HEK293T (cell line): Measurements from ENCODE around the gene SEMA4F.
A peak's percentile ranks its signal among the peaks of the same experiment; 100 is the strongest.

ENCODE experiments used
- CTCF ChIA-PET: fragments of 350-600 bp; formaldehyde crosslinking; extraction: SDS; loops from one replicate; lab custom pipeline; 2021; ENCODE audit warnings: antibody characterized with exemption, inconsistent platforms; lab: Yijun Ruan, JAX
- POLR2A ChIA-PET: fragments of 350-600 bp; formaldehyde crosslinking; extraction: SDS; loops from one replicate; lab custom pipeline; 2020; ENCODE audit warnings: antibody characterized with exemption, inconsistent platforms; lab: Yijun Ruan, JAX
- DNase-seq: peaks from one replicate; pipeline ENCODE4 v3.0.0; 2012; ENCODE audit warnings: mixed read lengths; ENCODE audit errors: extremely low spot score
- ARNT ChIP-seq: fragments of 450-650 bp; IDR thresholded peaks from 2 replicates; pipeline ENCODE4 v1.6.1; 2017; ENCODE audit warnings: mild to moderate bottlenecking
- BHLHE40 ChIP-seq: fragments of 450-650 bp; IDR thresholded peaks from 2 replicates; pipeline ENCODE4 v1.6.1; 2016; ENCODE audit warnings: mild to moderate bottlenecking, moderate library complexity, borderline replicate concordance
- CTBP1 ChIP-seq: fragments of 450-650 bp; IDR thresholded peaks from 2 replicates; pipeline ENCODE4 v1.6.1; 2016; ENCODE audit warnings: borderline replicate concordance
- ELF4 ChIP-seq: fragments of 450-650 bp; IDR thresholded peaks from 2 replicates; pipeline ENCODE4 v1.6.1; 2017; ENCODE audit warnings: antibody characterized with exemption
- FOXA1 ChIP-seq: fragments of 450-650 bp; IDR thresholded peaks from 2 replicates; pipeline ENCODE4 v1.6.1; 2016; ENCODE audit warnings: mild to moderate bottlenecking
- FOXK2 ChIP-seq: fragments of 450-650 bp; IDR thresholded peaks from 2 replicates; pipeline ENCODE4 v1.6.1; 2016; ENCODE audit warnings: mild to moderate bottlenecking
- FOXM1 ChIP-seq: fragments of 450-650 bp; IDR thresholded peaks from 2 replicates; pipeline ENCODE4 v1.6.1; 2017; ENCODE audit warnings: mild to moderate bottlenecking, borderline replicate concordance
- HDGF ChIP-seq: fragments of 450-650 bp; IDR thresholded peaks from 2 replicates; pipeline ENCODE4 v1.6.1; 2017; ENCODE audit warnings: antibody characterized with exemption, borderline replicate concordance
- L3MBTL2 ChIP-seq: fragments of 450-650 bp; conservative IDR thresholded peaks from 2 replicates; pipeline ENCODE4 v1.6.1; 2016; ENCODE audit warnings: mild to moderate bottlenecking
- LEF1 ChIP-seq: fragments of 450-650 bp; IDR thresholded peaks from 2 replicates; pipeline ENCODE4 v1.6.1; 2017; ENCODE audit warnings: mild to moderate bottlenecking, borderline replicate concordance
- NFRKB ChIP-seq: fragments of 450-650 bp; IDR thresholded peaks from 2 replicates; pipeline ENCODE4 v1.6.1; 2016; ENCODE audit warnings: mild to moderate bottlenecking, moderate library complexity
- PKNOX1 ChIP-seq: fragments of 450-650 bp; IDR thresholded peaks from 2 replicates; pipeline ENCODE4 v1.6.1; 2016
- SP1 ChIP-seq: fragments of 450-650 bp; IDR thresholded peaks from 2 replicates; pipeline ENCODE4 v1.6.1; 2017
- SUZ12 ChIP-seq: fragments of 450-650 bp; IDR thresholded peaks from 2 replicates; pipeline ENCODE4 v1.6.1; 2016; ENCODE audit warnings: mild to moderate bottlenecking
- TARDBP ChIP-seq: fragments of 450-650 bp; IDR thresholded peaks from 2 replicates; pipeline ENCODE4 v1.6.1; 2016
- ZNF384 ChIP-seq: fragments of 450-650 bp; IDR thresholded peaks from 2 replicates; pipeline ENCODE4 v1.6.1; 2016

The SEMA4F gene

GRCh38 chr2:74715081-74715791, 61.2 kb downstream of the SEMA4F start:
- ChIA-PET POLR2A (no interaction called here), CTCF (interaction anchor here (0.6 to 2.1 kb wide), 6 partner anchors 13 to 528 kb away, joined by 3 to 5 read pairs (median 4); no protein-coding TSS in a partner anchor)
- DNase-seq: peak; percentile 88
- TF ChIP-seq NFRKB (no peak), ELF4 (no peak), TARDBP (no peak), ARNT (no peak), LEF1 (no peak), PKNOX1 (0 out of 2 replicates have a peak, but pooled peaks have one; percentile 5), FOXM1 (no peak), CTBP1 (no peak), BHLHE40 (no peak), ZNF384 (no peak), L3MBTL2 (peak; percentile 55), SUZ12 (no peak)

- ChIA-PET POLR2A (no interaction called here), CTCF (interaction anchor here (0.6 to 1.0 kb wide), 2 partner anchors 152 to 528 kb away, joined by 3 to 5 read pairs; no protein-coding TSS in a partner anchor)
- no peak for DNase-seq
- TF ChIP-seq FOXA1 (no peak), L3MBTL2 (no peak), PKNOX1 (no peak), FOXK2 (no peak), TARDBP (no peak), ELF4 (no peak), SP1 (no peak), ARNT (no peak), CTBP1 (no peak), HDGF (no peak), FOXM1 (no peak), NFRKB (no peak), BHLHE40 (no peak), LEF1 (no peak), ZNF384 (no peak)
Measured at GRCh38 chr2:74715880-74716279, 61.8 kb downstream of the SEMA4F start.

GRCh38 chr2:74719066-74719465, 65.0 kb downstream of the SEMA4F start:
- DNase-seq: no peak
- POLR2A ChIA-PET: no interaction called here
- no peak for TF ChIP-seq ZNF384
- no peak for TF ChIP-seq PKNOX1
- TF ChIP-seq FOXA1: no peak
- no peak for TF ChIP-seq TARDBP
- no peak for TF ChIP-seq SP1
- TF ChIP-seq SUZ12: no peak
- TF ChIP-seq NFRKB: no peak
- no peak for TF ChIP-seq HDGF
- TF ChIP-seq LEF1: no peak
- no peak for TF ChIP-seq ARNT
- no peak for TF ChIP-seq CTBP1
- no peak for TF ChIP-seq FOXM1
- CTCF ChIA-PET: no interaction called here

GRCh38 chr2:74721316-74721715, 67.3 kb downstream of the SEMA4F start:
- DNase-seq: no peak
- ChIA-PET POLR2A (no interaction called here), CTCF (no interaction called here)
- TF ChIP-seq LEF1 (no peak), FOXA1 (no peak), ZNF384 (no peak), NFRKB (no peak), PKNOX1 (no peak), TARDBP (no peak), FOXM1 (no peak), FOXK2 (no peak), HDGF (no peak), SP1 (no peak)

GRCh38 chr2:74724496-74724895, 70.4 kb downstream of the SEMA4F start:
- ChIA-PET POLR2A (no interaction called here), CTCF (no interaction called here)
- no peak for DNase-seq
- no peak for TF ChIP-seq PKNOX1
- no peak for TF ChIP-seq BHLHE40
- no peak for TF ChIP-seq L3MBTL2
- no peak for TF ChIP-seq NFRKB
- TF ChIP-seq TARDBP: no peak
- no peak for TF ChIP-seq SP1
- no peak for TF ChIP-seq ELF4
- no peak for TF ChIP-seq LEF1
- no peak for TF ChIP-seq FOXK2
- TF ChIP-seq FOXM1: no peak
- TF ChIP-seq ARNT: no peak
- TF ChIP-seq ZNF384: no peak
